ENCODE results near the gene GPD1L. TPM values are rescaled to one million over a fixed set of nuclear protein-coding genes. Genes with fewer than 3 reads are reported as not detected.

The GPD1L gene
- total RNA-seq, 2 experiments from 2014 or later, result 12.2 to 14.4 TPM

DNA sequence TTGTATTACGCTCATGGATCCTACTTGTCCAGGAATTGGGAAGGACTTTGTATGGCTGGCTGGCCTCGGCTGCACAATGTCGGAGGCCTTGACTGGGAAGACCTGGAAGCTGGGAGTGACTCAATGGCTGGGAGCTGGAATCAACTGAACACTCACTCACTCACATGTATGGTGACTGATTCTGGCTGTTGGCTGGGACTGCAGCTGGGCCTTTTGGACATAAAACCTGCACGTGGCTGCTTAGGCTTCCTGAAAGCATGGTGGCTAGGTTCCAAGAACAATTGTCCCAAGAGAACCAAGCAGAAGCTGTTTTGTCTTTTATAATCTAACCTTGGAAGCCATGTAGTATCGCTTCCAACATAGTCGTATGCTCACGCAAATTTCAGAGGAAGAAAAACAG is 94.1 kb downstream of the GPD1L start:
- no peak overlapping the region for H3K27ac Mint-ChIP-seq
- no peak for DNase-seq
- H3K36me3 Mint-ChIP-seq, result no peaks in the 10 kb centered on the region
- H3K4me3 Mint-ChIP-seq, result no peak overlapping the region
- no peaks in the 10 kb centered on the region for H3K27me3 Mint-ChIP-seq
- H3K4me1 Mint-ChIP-seq, result no peaks in the 10 kb centered on the region
- no peaks in the 10 kb centered on the region for H3K9me3 Mint-ChIP-seq

DNA sequence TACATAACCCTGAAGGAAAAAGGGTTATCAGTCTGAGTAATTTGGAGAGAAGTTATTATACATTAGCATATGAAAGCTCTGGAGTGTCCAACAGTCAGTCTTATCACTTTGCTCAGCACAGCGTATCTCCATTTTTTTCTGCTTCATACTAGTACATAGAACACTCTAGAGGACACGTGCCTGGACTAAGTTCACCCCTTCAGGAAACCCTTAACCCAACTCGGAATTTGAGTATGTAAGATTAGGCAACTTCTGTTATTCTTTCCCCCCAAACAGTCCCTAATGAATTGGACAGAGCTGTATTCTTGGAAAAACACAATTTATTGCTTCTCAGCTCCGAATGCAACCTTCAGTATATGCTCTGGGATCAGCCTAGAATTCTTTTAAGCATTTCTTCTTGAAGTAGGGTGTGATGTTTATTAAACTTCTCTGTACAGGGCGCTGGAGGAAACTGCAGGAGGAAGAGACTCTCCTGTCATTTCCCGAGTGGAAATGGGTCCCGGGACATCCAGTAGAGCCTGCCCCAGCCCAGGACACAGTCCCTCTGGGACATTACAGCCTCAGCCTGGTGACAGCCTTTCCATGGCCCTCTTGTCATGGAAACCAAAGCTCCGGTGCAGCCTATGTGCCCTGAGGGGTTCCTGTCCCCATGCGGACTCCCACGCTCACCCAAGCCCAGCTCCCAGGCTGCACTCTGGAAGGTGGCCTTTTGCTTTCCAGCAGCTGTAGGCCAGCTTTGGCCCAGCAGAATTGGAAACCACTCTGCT is 94.8 kb downstream of the GPD1L start:
- H3K36me3 Mint-ChIP-seq, result no peaks in the 10 kb centered on the region
- no peaks in the 10 kb centered on the region for H3K4me1 Mint-ChIP-seq

DNA sequence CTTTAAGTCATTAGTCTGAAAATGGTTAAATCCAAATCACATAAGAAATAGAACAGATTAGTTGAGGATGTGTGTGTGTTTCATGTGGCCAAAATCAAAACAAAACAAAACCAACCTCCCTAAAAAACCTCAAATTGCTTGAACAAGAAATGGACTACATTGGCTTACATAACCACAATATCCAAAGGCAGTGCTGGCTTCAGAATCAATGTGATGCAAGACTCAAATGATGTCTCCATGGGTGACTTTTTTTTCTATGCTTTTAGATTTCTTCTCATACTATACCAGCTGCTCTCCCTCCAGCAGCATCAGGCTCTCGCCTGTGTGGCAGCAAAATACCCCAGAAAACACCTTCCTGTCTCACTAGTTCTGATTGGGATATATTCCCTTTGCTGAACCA is 96.1 kb downstream of the GPD1L start:
- Mint-ChIP-seq H3K27me3 (no peaks in the 10 kb centered on the region), H3K9me3 (no peaks in the 10 kb centered on the region), H3K4me3 (no peak overlapping the region), H3K36me3 (no peaks in the 10 kb centered on the region), H3K4me1 (no peaks in the 10 kb centered on the region), H3K27ac (no peak overlapping the region)
- DNase-seq, result no peak

More for the DNA sequence above, 94.8 kb downstream of the GPD1L start:
- Mint-ChIP-seq H3K27ac (no peak overlapping the region), H3K9me3 (no peaks in the 10 kb centered on the region), H3K4me3 (no peak overlapping the region), H3K27me3 (no peaks in the 10 kb centered on the region)
- no peak for DNase-seq

DNA sequence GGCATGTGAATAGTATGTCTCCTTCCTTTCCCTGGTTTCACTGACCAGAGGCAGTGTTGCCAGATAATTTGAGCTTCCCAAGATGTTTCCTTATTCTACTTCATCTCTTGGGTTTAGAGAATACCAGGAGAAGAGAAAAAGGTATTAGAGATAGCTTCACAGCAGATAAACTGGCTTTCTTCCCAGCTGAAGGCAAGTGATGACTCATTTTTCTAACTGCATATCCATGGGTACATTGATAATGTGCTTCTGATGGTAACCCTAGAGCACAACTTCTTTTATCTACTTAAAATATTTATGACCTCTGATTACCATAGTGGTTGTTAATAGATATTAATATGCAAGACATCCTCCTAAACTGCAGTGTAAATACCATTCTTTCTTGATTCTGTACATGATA is 97.4 kb downstream of the GPD1L start:
- H3K9me3 Mint-ChIP-seq, result no peaks in the 10 kb centered on the region
- no peak for DNase-seq
- no peak overlapping the region for H3K27ac Mint-ChIP-seq
- H3K27me3 Mint-ChIP-seq, result no peaks in the 10 kb centered on the region
- no peaks in the 10 kb centered on the region for H3K36me3 Mint-ChIP-seq
- H3K4me1 Mint-ChIP-seq, result no peaks in the 10 kb centered on the region
- no peak overlapping the region for H3K4me3 Mint-ChIP-seq

DNA sequence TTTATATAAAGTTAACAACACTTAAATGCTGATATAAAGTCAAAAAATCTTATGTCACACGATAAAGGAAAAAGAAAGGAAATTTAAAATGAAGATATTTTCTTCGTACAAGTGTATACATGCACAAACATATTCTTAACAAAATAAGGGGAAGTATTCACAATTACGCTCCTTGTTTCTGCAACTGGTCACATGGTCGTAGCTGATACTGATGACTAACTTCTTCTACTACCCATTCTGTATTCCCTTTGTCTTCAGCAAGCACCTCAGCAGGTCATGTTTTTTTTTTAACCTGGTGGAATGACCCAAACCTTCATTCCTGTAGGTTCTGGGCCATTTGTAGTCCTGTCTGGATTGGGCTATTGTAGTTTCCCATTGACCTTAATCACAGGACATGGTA is 102.0 kb downstream of the GPD1L start:
- Mint-ChIP-seq H3K27ac (no peak overlapping the region), H3K4me3 (no peak overlapping the region), H3K36me3 (no peaks in the 10 kb centered on the region), H3K4me1 (no peaks in the 10 kb centered on the region), H3K27me3 (no peaks in the 10 kb centered on the region), H3K9me3 (no peaks in the 10 kb centered on the region)
- DNase-seq, result no peak

DNA sequence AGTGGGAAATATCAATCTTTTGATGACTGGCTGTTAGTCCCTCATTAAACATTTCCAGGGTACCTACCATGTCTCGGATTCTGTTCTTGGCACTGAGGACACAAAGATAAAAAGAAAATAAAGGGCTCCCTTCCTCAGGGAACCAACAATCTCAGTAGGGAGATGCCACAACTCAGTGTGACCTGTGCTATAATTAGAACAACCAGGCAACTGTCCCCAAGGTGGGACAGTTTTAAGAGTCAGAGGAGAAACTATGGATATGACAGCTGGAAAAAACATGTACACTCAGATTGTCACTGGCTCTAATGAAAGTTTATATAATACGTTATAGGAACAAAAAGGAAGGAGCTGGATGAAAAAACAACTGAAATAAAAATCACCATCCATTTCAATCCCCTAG is 108.8 kb downstream of the GPD1L start:
- Mint-ChIP-seq H3K4me3 (no peak overlapping the region), H3K4me1 (no peaks in the 10 kb centered on the region), H3K27me3 (peaks cover 4% of the 10 kb centered on the region), H3K36me3 (no peaks in the 10 kb centered on the region), H3K9me3 (peaks cover 4% of the 10 kb centered on the region), H3K27ac (no peak overlapping the region)
- no peak for DNase-seq

DNA sequence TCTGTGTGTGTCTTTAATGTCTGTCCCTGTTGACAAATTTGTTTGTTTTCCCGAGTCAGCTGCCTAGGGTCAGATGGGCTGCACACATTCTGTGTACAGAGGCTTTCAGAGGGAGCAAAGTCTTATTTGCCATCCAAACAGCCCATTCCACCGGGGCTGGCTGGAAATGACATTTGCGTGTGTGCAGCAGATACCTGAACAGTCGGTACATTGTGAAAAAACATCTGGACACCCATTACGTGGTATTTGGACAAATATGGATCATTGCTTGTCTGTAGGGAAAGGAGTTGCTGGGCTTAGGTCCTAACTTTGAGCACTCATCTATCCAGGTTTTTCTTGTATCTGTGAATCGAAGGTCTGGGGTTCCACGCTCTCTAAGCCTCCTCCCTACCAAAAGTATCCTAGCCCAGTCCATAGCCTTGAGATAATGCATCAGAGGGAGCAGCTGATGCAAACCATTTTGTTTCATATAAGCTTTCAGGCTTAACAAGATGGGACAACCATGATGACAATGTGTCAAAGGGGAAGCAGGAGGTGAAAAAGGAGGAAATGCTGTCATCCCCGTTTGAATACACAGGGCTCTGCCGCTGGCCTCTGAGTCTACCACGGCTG is 109.9 kb downstream of the GPD1L start:
- H3K27me3 Mint-ChIP-seq, result peaks cover 4% of the 10 kb centered on the region
- no peak overlapping the region for H3K4me3 Mint-ChIP-seq
- DNase-seq, result no peak
- peaks cover 6% of the 10 kb centered on the region for H3K9me3 Mint-ChIP-seq
- H3K36me3 Mint-ChIP-seq, result no peaks in the 10 kb centered on the region
- no peak overlapping the region for H3K27ac Mint-ChIP-seq
- no peaks in the 10 kb centered on the region for H3K4me1 Mint-ChIP-seq

DNA sequence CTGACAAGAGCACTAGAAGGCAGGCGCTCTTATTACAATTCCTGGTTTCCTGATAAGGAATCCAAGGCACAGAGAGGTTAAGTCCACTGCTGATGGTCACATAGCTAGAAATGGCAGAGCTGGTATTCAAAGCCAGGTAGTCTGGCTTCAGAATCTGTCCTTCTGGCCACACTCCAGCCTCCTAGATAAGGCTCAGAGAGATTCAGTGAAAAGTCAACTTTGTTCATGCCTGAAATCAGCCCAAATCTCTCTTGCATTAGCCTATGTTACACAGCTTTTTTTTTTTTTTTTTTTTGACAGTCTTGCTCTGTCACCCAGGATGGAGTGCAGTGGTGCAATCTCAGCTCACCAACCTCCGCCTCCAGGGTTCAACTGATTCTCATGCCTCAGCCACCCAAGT is 110.9 kb downstream of the GPD1L start:
- peaks cover 6% of the 10 kb centered on the region for H3K9me3 Mint-ChIP-seq
- peaks cover 4% of the 10 kb centered on the region for H3K27me3 Mint-ChIP-seq
- no peak overlapping the region for H3K27ac Mint-ChIP-seq
- no peak overlapping the region for H3K4me3 Mint-ChIP-seq
- H3K36me3 Mint-ChIP-seq, result no peaks in the 10 kb centered on the region
- DNase-seq, result no peak
- H3K4me1 Mint-ChIP-seq, result no peaks in the 10 kb centered on the region

Other genes starting within 250 kb of the GPD1L start
- 1 to 10 TPM; 5.4 to 5.5 TPM for gene OSBPL10, start 125.4 kb upstream of the GPD1L start, total RNA-seq
- gene ZNF860, start 124.9 kb upstream of the GPD1L start, total RNA-seq, result under 1 TPM; 0.34 to 0.37 TPM
- gene CMTM8, start 132.1 kb downstream of the GPD1L start, total RNA-seq, result 1 to 10 TPM; 5.0 to 5.4 TPM